Mesenchymal stem cell (in vitro differentiated cells and primary cell): ENCODE measurements around the gene RCC1.
A peak's percentile ranks its signal among the peaks of the same experiment; 100 is the strongest.

ENCODE experiments used
- DNase-seq: peaks from one replicate; pipeline ENCODE4 v3.0.0-alpha.2; 2013
- H2AFZ ChIP-seq: one replicate; pipeline ENCODE4 v1.6.1; 2013; ENCODE audit warnings: low read depth, mild to moderate bottlenecking, control low read depth, inconsistent platforms, low read length, moderate library complexity
- H2AK5ac ChIP-seq: 2 replicates; pipeline ENCODE4 v1.6.1; 2013; ENCODE audit warnings: low read length, moderate library complexity, mild to moderate bottlenecking, inconsistent platforms; ENCODE audit not compliant: severe bottlenecking
- H2BK120ac ChIP-seq: one replicate; pipeline ENCODE4 v1.6.1; 2013; ENCODE audit warnings: low read depth, mild to moderate bottlenecking, inconsistent platforms, low read length, moderate library complexity
- H2BK12ac ChIP-seq, 2 experiments: one replicate each; pipeline ENCODE4 v1.6.1; 2013; ENCODE audit warnings: inconsistent platforms in 2 of 2, low read length in 2 of 2, mild to moderate bottlenecking in 2 of 2, moderate library complexity in 2 of 2, control low read depth in 1 of 2
- H2BK15ac ChIP-seq: one replicate; pipeline ENCODE4 v1.6.1; 2013; ENCODE audit warnings: mild to moderate bottlenecking, low read depth, inconsistent platforms; ENCODE audit not compliant: poor library complexity, severe bottlenecking
- H2BK5ac ChIP-seq: 2 replicates; pipeline ENCODE4 v1.6.1; 2013; ENCODE audit warnings: low read depth, mild to moderate bottlenecking, low read length, control low read depth, inconsistent platforms; ENCODE audit not compliant: poor library complexity, severe bottlenecking
- H3K14ac ChIP-seq, 2 experiments: one replicate each; pipeline ENCODE4 v1.6.1; 2013; ENCODE audit warnings: inconsistent platforms in 2 of 2, low read length in 2 of 2, control low read depth in 1 of 2, mild to moderate bottlenecking in 1 of 2, moderate library complexity in 1 of 2
- H3K18ac ChIP-seq, 2 experiments: one replicate each; pipeline ENCODE4 v1.6.1; 2013; ENCODE audit warnings: inconsistent platforms in 2 of 2, low read length in 2 of 2, control low read depth in 1 of 2, low read depth in 1 of 2, mild to moderate bottlenecking in 1 of 2
- H3K23ac ChIP-seq, 2 experiments: one replicate each; pipeline ENCODE4 v1.6.1; 2013; ENCODE audit warnings: inconsistent platforms in 2 of 2, low read length in 2 of 2, mild to moderate bottlenecking in 2 of 2, moderate library complexity in 2 of 2, control low read depth in 1 of 2
- H3K27ac ChIP-seq: 2 replicates; pipeline ENCODE4 v1.5.1; 2013; ENCODE audit warnings: mild to moderate bottlenecking, moderate library complexity, low read length, control low read depth, inconsistent platforms; ENCODE audit not compliant: poor library complexity, severe bottlenecking
- H3K27me3 ChIP-seq, 2 experiments: 2 replicates each; pipeline versions ENCODE4 v1.6.1 to v1.7.0; 2013; ENCODE audit warnings: low read length in 2 of 2, mild to moderate bottlenecking in 2 of 2, moderate library complexity in 2 of 2, control low read depth in 1 of 2, inconsistent platforms in 1 of 2; ENCODE audit not compliant: control insufficient read depth in 1 of 2, insufficient read depth in 1 of 2
- H3K36me3 ChIP-seq, 2 experiments: 2 replicates each; pipeline versions ENCODE4 v1.6.1 to v1.7.0; 2013; ENCODE audit warnings: low read length in 2 of 2, control low read depth in 1 of 2, inconsistent platforms in 1 of 2, low read depth in 1 of 2, mild to moderate bottlenecking in 1 of 2; ENCODE audit not compliant: insufficient read depth in 2 of 2, control insufficient read depth in 1 of 2
- H3K4ac ChIP-seq, 2 experiments: one replicate each; pipeline ENCODE4 v1.6.1; 2013; ENCODE audit warnings: inconsistent platforms in 2 of 2, low read length in 2 of 2, mild to moderate bottlenecking in 2 of 2, moderate library complexity in 2 of 2, control low read depth in 1 of 2, low read depth in 1 of 2
- H3K4me1 ChIP-seq: 2 replicates; pipeline ENCODE4 v1.6.1; 2013; ENCODE audit warnings: low read depth, low read length, control low read depth; ENCODE audit not compliant: control insufficient read depth, insufficient read depth
- H3K4me2 ChIP-seq: 2 replicates; pipeline ENCODE4 v1.6.1; 2013; ENCODE audit warnings: low read length, mild to moderate bottlenecking, inconsistent platforms; ENCODE audit not compliant: poor library complexity, severe bottlenecking
- H3K4me3 ChIP-seq, 2 experiments: 2 replicates each; pipeline versions ENCODE4 v1.5.1 to v1.7.0; 2013; ENCODE audit warnings: low read length in 2 of 2, mild to moderate bottlenecking in 2 of 2, control low read depth in 1 of 2, low read depth in 1 of 2; ENCODE audit not compliant: insufficient read depth in 1 of 2
- H3K79me1 ChIP-seq: replicated peaks from 2 replicates; pipeline ENCODE4 v1.6.1; 2013; ENCODE audit warnings: mild to moderate bottlenecking, control low read depth, low read length, inconsistent platforms; ENCODE audit not compliant: poor library complexity, severe bottlenecking
- H3K9ac ChIP-seq: 2 replicates; pipeline ENCODE4 v1.7.0; 2013; ENCODE audit warnings: mild to moderate bottlenecking, low read length, moderate library complexity
- H3K9me3 ChIP-seq: 2 replicates; pipeline ENCODE4 v1.7.0; 2013; ENCODE audit warnings: mild to moderate bottlenecking, low read length; ENCODE audit not compliant: control insufficient read depth
- H4K8ac ChIP-seq: one replicate; pipeline ENCODE4 v1.6.1; 2013; ENCODE audit warnings: inconsistent platforms, mild to moderate bottlenecking, low read length, moderate library complexity
- H4K91ac ChIP-seq: one replicate; pipeline ENCODE4 v1.6.1; 2013; ENCODE audit warnings: mild to moderate bottlenecking, low read length, inconsistent platforms
- WGBS: methylation state at CpG from one replicate; pipeline ENCODE4 v1.1.7; 2013; ENCODE audit warnings: mixed read lengths; 5-methylcytosine and 5-hydroxymethylcytosine counted together

The RCC1 gene

DNA sequence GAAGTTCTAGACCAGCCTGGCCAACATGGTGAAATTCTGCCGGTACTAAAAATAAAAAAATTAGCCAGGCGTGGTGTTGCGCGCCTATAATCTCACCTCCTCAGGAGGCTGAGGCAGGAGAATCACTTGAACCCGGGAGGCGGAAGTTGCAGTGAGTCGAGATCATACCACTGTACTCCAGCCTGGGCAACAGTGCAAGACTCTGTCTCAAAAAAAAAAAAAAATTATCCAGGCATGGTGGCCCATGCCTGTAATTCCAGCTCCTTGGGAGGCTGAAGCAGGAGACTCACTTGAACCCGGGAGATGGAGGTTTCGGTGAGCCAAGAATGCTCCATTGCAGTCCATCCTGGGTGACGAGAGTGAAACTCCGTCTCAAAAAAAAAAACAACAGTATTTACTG lies 67.7 kb downstream of the RCC1 start:
- Histone ChIP-seq H2BK120ac (no peak overlapping the region), H4K91ac (no peak overlapping the region), H3K4me3 (no peak overlapping the region), H3K4me1 (no peaks in the 10 kb centered on the region), H2AFZ (no peak overlapping the region), H3K14ac (no peak overlapping the region), H3K4ac (no peak overlapping the region), H2BK15ac (no peak overlapping the region), H3K18ac (no peak overlapping the region), H3K9ac (no peak overlapping the region), H3K9me3 (no peaks in the 10 kb centered on the region), H4K8ac (no peak overlapping the region), H3K4me2 (no peak overlapping the region), H3K27ac (no peak overlapping the region), H2BK12ac (no peak overlapping the region), H3K79me1 (peaks cover 11% of the 10 kb centered on the region), H3K27me3 (no peaks in the 10 kb centered on the region), H2BK5ac (no peak overlapping the region), H3K23ac (no peak overlapping the region), H2AK5ac (no peak overlapping the region), H3K36me3 (peaks cover 47 to 67% of the 10 kb centered on the region in 2 experiments)
- no peak for DNase-seq
- WGBS, result 97% methylated on average over 11 of the region's 11 CpGs

GRCh38 chr1:28577052-28577678 lies 71.3 kb downstream of the RCC1 start:
- Histone ChIP-seq H3K27me3 (no peaks in the 10 kb centered on the region), H3K27ac (no peak overlapping the region), H3K4me3 (no peak overlapping the region), H2BK120ac (no peak overlapping the region), H2BK5ac (no peak overlapping the region), H3K4me2 (no peak overlapping the region), H3K4me1 (peaks cover 10% of the 10 kb centered on the region), H3K23ac (no peak overlapping the region), H3K36me3 (peaks cover 54 to 66% of the 10 kb centered on the region in 2 experiments), H2BK15ac (no peak overlapping the region), H3K4ac (no peak overlapping the region), H2AK5ac (no peak overlapping the region), H3K9ac (no peak overlapping the region), H4K8ac (peak overlapping the region; percentile 45), H3K18ac (no peak overlapping the region), H2BK12ac (no peak overlapping the region), H4K91ac (no peak overlapping the region), H3K14ac (no peak overlapping the region), H3K9me3 (no peaks in the 10 kb centered on the region), H3K79me1 (peaks cover 10% of the 10 kb centered on the region), H2AFZ (no peak overlapping the region)
- DNase-seq, result no peak
- WGBS, result 81% methylated on average over 1 of the region's 1 CpG

- Histone ChIP-seq H3K18ac (no peak overlapping the region), H3K4me2 (no peak overlapping the region), H3K9me3 (no peaks in the 10 kb centered on the region), H2BK5ac (no peak overlapping the region), H3K79me1 (peaks cover 10% of the 10 kb centered on the region), H4K8ac (no peak overlapping the region), H3K27ac (no peak overlapping the region), H2AK5ac (no peak overlapping the region), H3K23ac (no peak overlapping the region), H3K36me3 (peaks cover 51 to 64% of the 10 kb centered on the region in 2 experiments), H3K4ac (no peak overlapping the region), H2BK120ac (no peak overlapping the region), H2BK12ac (no peak overlapping the region), H4K91ac (no peak overlapping the region), H3K9ac (no peak overlapping the region), H3K4me1 (peaks cover 12% of the 10 kb centered on the region), H3K14ac (no peak overlapping the region), H3K27me3 (no peaks in the 10 kb centered on the region), H3K4me3 (no peak overlapping the region), H2BK15ac (no peak overlapping the region), H2AFZ (no peak overlapping the region)
- no peak for DNase-seq
- whole genome bisulfite sequencing, result 95% methylated on average over 6 of the region's 6 CpGs
Observed at GRCh38 chr1:28577738-28578536, 72.1 kb downstream of the RCC1 start.

DNA sequence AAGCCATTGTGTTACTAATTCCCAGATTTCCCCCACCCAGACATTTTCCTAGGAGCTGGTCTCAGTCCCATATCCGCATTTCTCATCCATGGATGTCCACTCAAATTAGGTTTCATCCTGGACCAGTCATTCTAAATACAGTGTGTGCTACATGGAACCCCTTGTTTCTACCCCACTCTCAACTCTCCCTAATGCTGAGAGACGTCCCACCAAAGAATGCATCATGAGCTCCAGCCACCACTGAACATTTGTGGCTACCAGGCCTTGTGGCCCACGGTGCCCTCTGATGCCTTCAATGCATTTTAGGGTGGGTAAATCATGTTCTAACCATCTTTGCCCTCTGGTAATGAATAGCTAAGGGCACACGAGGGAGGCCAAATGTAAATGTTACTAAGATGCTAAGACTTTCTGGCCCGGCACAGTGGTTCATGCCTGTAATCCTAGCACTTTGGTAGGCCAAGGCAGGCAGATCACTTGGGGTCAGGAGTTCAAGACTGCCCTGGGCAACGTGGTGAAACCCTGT lies 72.9 kb downstream of the RCC1 start:
- no peak overlapping the region for H2BK5ac ChIP-seq
- no peaks in the 10 kb centered on the region for H3K9me3 ChIP-seq
- WGBS, result 84% methylated on average over 6 of the region's 6 CpGs
- peak overlapping the region; percentile 13 for H3K27ac ChIP-seq
- no peaks in the 10 kb centered on the region for H3K27me3 ChIP-seq
- peak overlapping the region in 1 of 2 experiments; percentile 34 for H2BK12ac ChIP-seq
- peak overlapping the region; percentile 97 for H3K9ac ChIP-seq
- H2BK120ac ChIP-seq, result no peak overlapping the region
- no peak overlapping the region for H3K4ac ChIP-seq
- H3K23ac ChIP-seq, result peak overlapping the region in 1 of 2 experiments; percentile 98
- H4K91ac ChIP-seq, result no peak overlapping the region
- H4K8ac ChIP-seq, result no peak overlapping the region
- H3K14ac ChIP-seq, result no peak overlapping the region
- no peak for DNase-seq
- H3K4me3 ChIP-seq, result no peak overlapping the region
- no peak overlapping the region for H2BK15ac ChIP-seq
- no peak overlapping the region for H2AFZ ChIP-seq
- no peak overlapping the region for H3K18ac ChIP-seq
- peak overlapping the region; percentile 10 for H3K4me2 ChIP-seq
- peaks cover 42 to 58% of the 10 kb centered on the region in 2 experiments for H3K36me3 ChIP-seq
- H2AK5ac ChIP-seq, result no peak overlapping the region
- peaks cover 14% of the 10 kb centered on the region for H3K4me1 ChIP-seq
- peaks cover 6% of the 10 kb centered on the region for H3K79me1 ChIP-seq
